HepG2 (cell line): ENCODE measurements around the gene STK39. TPM values are rescaled to one million over a fixed set of nuclear protein-coding genes. Genes with fewer than 3 reads are reported as not detected.

Source experiments
- ADNP ChIP-seq: sonication (generic); formaldehyde crosslinking; IDR thresholded peaks from 2 replicates; pipeline ENCODE4 v1.4.0; 2020; ENCODE audit warnings: missing genetic modification reagents
- ARNTL ChIP-seq: sonication (generic); formaldehyde crosslinking; IDR thresholded peaks from 2 replicates; pipeline ENCODE4 v1.4.0; 2020; ENCODE audit warnings: mild to moderate bottlenecking, missing genetic modification reagents
- FOXC1 ChIP-seq: sonication (generic); formaldehyde crosslinking; IDR thresholded peaks from 2 replicates; pipeline ENCODE4 v1.8.0; 2022; ENCODE audit warnings: mild to moderate bottlenecking, missing genetic modification reagents, borderline replicate concordance
- HHEX ChIP-seq: IDR thresholded peaks from 2 replicates; pipeline ENCODE4 v1.6.1; 2016; ENCODE audit warnings: control low read depth
- HNF4G ChIP-seq, 2 experiments: sonication (generic) in 1 of 2; formaldehyde crosslinking in 1 of 2; IDR thresholded peaks; 2 replicates each; pipeline versions ENCODE4 v1.4.0 to v1.6.1; 2011 to 2020; ENCODE audit warnings: borderline replicate concordance in 2 of 2, low read depth in 2 of 2, mild to moderate bottlenecking in 2 of 2, low read length in 1 of 2, missing genetic modification reagents in 1 of 2, moderate library complexity in 1 of 2
- IRF2 ChIP-seq: IDR thresholded peaks from 2 replicates; pipeline ENCODE4 v1.6.1; 2018; ENCODE audit warnings: missing genetic modification reagents, missing compliant biosample characterization
- ISL2 ChIP-seq: sonication (generic); formaldehyde crosslinking; IDR thresholded peaks from 2 replicates; pipeline ENCODE4 v1.5.0; 2020; ENCODE audit warnings: missing genetic modification reagents
- KLF6 ChIP-seq: IDR thresholded peaks from 2 replicates; pipeline ENCODE4 v1.8.0; 2016; ENCODE audit warnings: missing biosample characterization, missing genetic modification reagents
- NCOA5 ChIP-seq: sonication (generic); formaldehyde crosslinking; IDR thresholded peaks from 2 replicates; pipeline ENCODE4 v1.4.0; 2020; ENCODE audit warnings: missing genetic modification reagents
- NFE2 ChIP-seq: sonication (generic); formaldehyde crosslinking; IDR thresholded peaks from 2 replicates; pipeline ENCODE4 v1.4.0; 2020; ENCODE audit warnings: missing genetic modification reagents
- NONO ChIP-seq, 2 experiments: fragments of 450-650 bp in 1 of 2; sonication (generic) in 1 of 2; formaldehyde crosslinking in 1 of 2; IDR thresholded peaks in 1 of 2; conservative IDR thresholded peaks in 1 of 2; 2 replicates each; pipeline versions ENCODE4 v1.6.1 to v1.8.0; 2017 to 2022; ENCODE audit warnings: mild to moderate bottlenecking in 1 of 2, missing genetic modification reagents in 1 of 2, moderate library complexity in 1 of 2
- NR1H2 ChIP-seq: sonication (generic); formaldehyde crosslinking; IDR thresholded peaks from 2 replicates; pipeline ENCODE4 v1.8.1; 2022; ENCODE audit warnings: low read depth, missing genetic modification reagents, borderline replicate concordance
- PCBP1 ChIP-seq: fragments of 200-400 bp; formaldehyde crosslinking; IDR thresholded peaks from 2 replicates; pipeline ENCODE4 v1.6.1; 2017; ENCODE audit warnings: mild to moderate bottlenecking, low read depth, low read length, borderline replicate concordance
- SALL2 ChIP-seq: sonication (generic); formaldehyde crosslinking; IDR thresholded peaks from 2 replicates; pipeline ENCODE4 v1.8.1; 2023; ENCODE audit warnings: mild to moderate bottlenecking, missing genetic modification reagents, inconsistent platforms
- SIN3B ChIP-seq: fragments of 150-350 bp; IDR thresholded peaks from 2 replicates; pipeline ENCODE4 v1.6.1; 2014; ENCODE audit warnings: low read length
- SMYD3 ChIP-seq: sonication (generic); formaldehyde crosslinking; IDR thresholded peaks from 2 replicates; pipeline ENCODE4 v1.8.1; 2023; ENCODE audit warnings: mild to moderate bottlenecking, missing genetic modification reagents
- TCF7L2 ChIP-seq: IDR thresholded peaks from 2 replicates; pipeline ENCODE4 v1.6.1; 2011; ENCODE audit warnings: mild to moderate bottlenecking, low read depth, low read length, moderate library complexity
- ZBTB8A ChIP-seq: sonication (generic); formaldehyde crosslinking; IDR thresholded peaks from 2 replicates; pipeline ENCODE4 v1.4.0; 2020; ENCODE audit warnings: mild to moderate bottlenecking, low read depth, missing genetic modification reagents, borderline replicate concordance
- ZFP36L1 ChIP-seq: sonication (generic); formaldehyde crosslinking; IDR thresholded peaks from 2 replicates; pipeline ENCODE4 v1.8.0; 2022; ENCODE audit warnings: mild to moderate bottlenecking, missing genetic modification reagents, moderate library complexity
- ZNF282 ChIP-seq: fragments of 450-650 bp; IDR thresholded peaks from 2 replicates; pipeline ENCODE4 v1.6.1; 2018; ENCODE audit not compliant: partially characterized antibody
- ZNF343 ChIP-seq: sonication (generic); formaldehyde crosslinking; IDR thresholded peaks from 2 replicates; pipeline ENCODE4 v1.4.0; 2020; ENCODE audit warnings: mild to moderate bottlenecking, missing genetic modification reagents
- ZNF432 ChIP-seq: sonication (generic); formaldehyde crosslinking; IDR thresholded peaks from 2 replicates; pipeline ENCODE4 v1.5.0; 2020; ENCODE audit warnings: missing genetic modification reagents, mild to moderate bottlenecking, borderline replicate concordance
- ZNF614 ChIP-seq: IDR thresholded peaks from 2 replicates; pipeline ENCODE4 v1.6.1; 2018; ENCODE audit warnings: missing biosample characterization, missing genetic modification reagents, inconsistent platforms, borderline replicate concordance
- ZNF629 ChIP-seq: sonication (generic); formaldehyde crosslinking; conservative IDR thresholded peaks from 2 replicates; pipeline ENCODE4 v1.5.0; 2020; ENCODE audit warnings: missing genetic modification reagents
- ZNF678 ChIP-seq: sonication (generic); formaldehyde crosslinking; IDR thresholded peaks from 2 replicates; pipeline ENCODE4 v1.4.0; 2020; ENCODE audit warnings: mild to moderate bottlenecking, missing genetic modification reagents
- ZNF878 ChIP-seq: sonication (generic); formaldehyde crosslinking; IDR thresholded peaks from 2 replicates; pipeline ENCODE4 v1.8.1; 2023; ENCODE audit warnings: mild to moderate bottlenecking, missing genetic modification reagents, moderate library complexity
- polyA plus RNA-seq, 8 experiments: library from polyadenylated mRNA; depleted of rRNA in 3 of 8; stranded (reverse) in 7 of 8; unstranded in 1 of 8; fragments of >200 nt; fragmentation: Illumina TruSeq in 4 of 8; extraction: Trizol in 4 of 8; gene quantifications; 2 replicates each; pipeline versions ENCODE4 v1.2.1 to v1.2.3, GENCODE V29; 2011 to 2016; ENCODE audit warnings: low read depth in 4 of 8, missing spikeins in 1 of 8, mixed read lengths in 1 of 8; ENCODE audit not compliant: insufficient read depth in 1 of 8
- total RNA-seq, 5 experiments: library from RNA; depleted of rRNA; stranded (reverse); fragments of >200 nt; fragmentation: Illumina TruSeq; extraction: Trizol; gene quantifications; 2 replicates each; pipeline ENCODE4 v1.2.3, GENCODE V29; 2016; ENCODE audit warnings: low read depth in 1 of 5
- TF ChIP-seq, protein P1 (sequence below): sonication (generic); formaldehyde crosslinking; IDR thresholded peaks from 2 replicates; pipeline ENCODE4 v1.5.1; 2020; ENCODE audit warnings: missing genetic modification reagents, mild to moderate bottlenecking, borderline replicate concordance
- TF ChIP-seq, protein P2 (sequence below): IDR thresholded peaks from 2 replicates; pipeline ENCODE4 v1.6.1; 2016

Gene STK39
- total and polyA plus RNA-seq, 2 of the 13 experiments (the other 11 are each of a cell fraction or from before 2014, with no cell fraction given): 27.3 to 38.4 TPM

DNA sequence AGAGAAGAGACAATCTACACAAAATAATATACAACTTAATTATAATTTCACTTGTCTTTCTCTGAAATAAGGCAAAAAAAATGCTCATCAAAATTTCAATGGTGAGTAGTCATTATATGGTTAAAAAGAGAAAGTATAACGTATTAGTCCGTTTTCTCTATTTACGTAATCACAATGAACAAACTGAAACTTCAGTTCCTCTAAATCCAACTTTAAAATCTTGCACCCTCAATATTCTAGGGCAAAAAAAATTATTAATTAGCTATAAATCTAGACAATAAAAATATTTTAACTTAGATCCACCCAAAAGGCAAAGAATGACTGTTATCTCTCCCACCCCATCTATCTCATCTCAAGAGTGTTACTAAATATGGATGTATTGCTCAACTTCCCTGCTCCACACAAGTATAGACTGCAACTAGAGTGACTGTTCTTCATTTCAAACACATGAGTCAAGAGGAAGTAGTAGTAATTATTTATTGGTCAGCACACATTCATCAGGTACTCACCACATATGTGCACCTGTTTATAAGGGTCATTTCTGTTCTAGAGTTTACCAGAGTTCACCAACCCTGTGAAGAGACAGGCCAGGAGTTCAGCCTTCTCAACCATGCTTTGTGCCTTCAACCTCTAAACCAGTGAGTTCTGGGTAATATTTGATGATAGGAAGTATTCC is 36.4 kb downstream of the STK39 start (continued):
- TF ChIP-seq, protein P1, sequence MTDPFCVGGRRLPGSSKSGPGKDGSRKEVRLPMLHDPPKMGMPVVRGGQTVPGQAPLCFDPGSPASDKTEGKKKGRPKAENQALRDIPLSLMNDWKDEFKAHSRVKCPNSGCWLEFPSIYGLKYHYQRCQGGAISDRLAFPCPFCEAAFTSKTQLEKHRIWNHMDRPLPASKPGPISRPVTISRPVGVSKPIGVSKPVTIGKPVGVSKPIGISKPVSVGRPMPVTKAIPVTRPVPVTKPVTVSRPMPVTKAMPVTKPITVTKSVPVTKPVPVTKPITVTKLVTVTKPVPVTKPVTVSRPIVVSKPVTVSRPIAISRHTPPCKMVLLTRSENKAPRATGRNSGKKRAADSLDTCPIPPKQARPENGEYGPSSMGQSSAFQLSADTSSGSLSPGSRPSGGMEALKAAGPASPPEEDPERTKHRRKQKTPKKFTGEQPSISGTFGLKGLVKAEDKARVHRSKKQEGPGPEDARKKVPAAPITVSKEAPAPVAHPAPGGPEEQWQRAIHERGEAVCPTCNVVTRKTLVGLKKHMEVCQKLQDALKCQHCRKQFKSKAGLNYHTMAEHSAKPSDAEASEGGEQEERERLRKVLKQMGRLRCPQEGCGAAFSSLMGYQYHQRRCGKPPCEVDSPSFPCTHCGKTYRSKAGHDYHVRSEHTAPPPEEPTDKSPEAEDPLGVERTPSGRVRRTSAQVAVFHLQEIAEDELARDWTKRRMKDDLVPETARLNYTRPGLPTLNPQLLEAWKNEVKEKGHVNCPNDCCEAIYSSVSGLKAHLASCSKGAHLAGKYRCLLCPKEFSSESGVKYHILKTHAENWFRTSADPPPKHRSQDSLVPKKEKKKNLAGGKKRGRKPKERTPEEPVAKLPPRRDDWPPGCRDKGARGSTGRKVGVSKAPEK (CRISPR knock-in tag): no peak
- TF ChIP-seq IRF2 (CRISPR knock-in tag) (peak; percentile 21; the same call in 1 of the 2 replicates), ZFP36L1 (CRISPR knock-in tag) (no peak), NFE2 (no peak), ZNF432 (CRISPR knock-in tag) (no peak), HHEX (no peak), ZNF343 (CRISPR knock-in tag) (no peak), FOXC1 (CRISPR knock-in tag) (no peak), SALL2 (CRISPR knock-in tag) (no peak), ZNF678 (CRISPR knock-in tag) (no peak), ZNF629 (CRISPR knock-in tag) (no peak), KLF6 (CRISPR knock-in tag) (no peak), SIN3B (no peak), PCBP1 (no peak), ZNF878 (CRISPR knock-in tag) (peak; percentile 55; the same call in 1 of the 2 replicates), SMYD3 (CRISPR knock-in tag) (no peak), TCF7L2 (no peak), ISL2 (CRISPR knock-in tag) (no peak), NR1H2 (no peak), NCOA5 (CRISPR knock-in tag) (no peak), HNF4G (IDR thresholded peaks at IDR 0.05; ENCODE audit: borderline replicate concordance, low read depth, low read length) (no peak), HNF4G (CRISPR knock-in tag; IDR thresholded peaks at IDR 0.05; ENCODE audit: borderline replicate concordance, low read depth) (no peak), ZBTB8A (no peak), ARNTL (CRISPR knock-in tag) (no peak), ADNP (CRISPR knock-in tag) (no peak), ZNF282 (no peak), ZNF614 (CRISPR knock-in tag) (no peak), NONO (IDR thresholded peaks at IDR 0.05) (no peak), NONO (CRISPR knock-in tag; conservative IDR thresholded peaks at IDR 0.05) (no peak)
- TF ChIP-seq, protein P2, sequence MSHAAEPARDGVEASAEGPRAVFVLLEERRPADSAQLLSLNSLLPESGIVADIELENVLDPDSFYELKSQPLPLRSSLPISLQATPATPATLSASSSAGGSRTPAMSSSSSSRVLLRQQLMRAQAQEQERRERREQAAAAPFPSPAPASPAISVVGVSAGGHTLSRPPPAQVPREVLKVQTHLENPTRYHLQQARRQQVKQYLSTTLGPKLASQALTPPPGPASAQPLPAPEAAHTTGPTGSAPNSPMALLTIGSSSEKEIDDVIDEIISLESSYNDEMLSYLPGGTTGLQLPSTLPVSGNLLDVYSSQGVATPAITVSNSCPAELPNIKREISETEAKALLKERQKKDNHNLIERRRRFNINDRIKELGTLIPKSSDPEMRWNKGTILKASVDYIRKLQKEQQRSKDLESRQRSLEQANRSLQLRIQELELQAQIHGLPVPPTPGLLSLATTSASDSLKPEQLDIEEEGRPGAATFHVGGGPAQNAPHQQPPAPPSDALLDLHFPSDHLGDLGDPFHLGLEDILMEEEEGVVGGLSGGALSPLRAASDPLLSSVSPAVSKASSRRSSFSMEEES (CRISPR knock-in tag): no peak
